ENCODE measurements around the gene TMEM151B. TPM values are rescaled to one million over a fixed set of nuclear protein-coding genes. Genes with fewer than 3 reads are reported as not detected.

Gene TMEM151B
- total and polyA plus RNA-seq, 2 of the 13 experiments (the other 11 are each of a cell fraction or from before 2014, with no cell fraction given), result not detected

GRCh38 chr6:44225579-44226325 lies 44.5 kb upstream of the TMEM151B start:
- no peaks in the 10 kb centered on the region for H3K9me3 ChIP-seq (ENCODE audit: low read length)
- FAIRE-seq (no peak), ATAC-seq (no peak), DNase-seq (ENCODE audit: low spot score) (no peak)
- H3K79me2 ChIP-seq (ENCODE audit: insufficient read depth, low read length), result peaks cover 17% of the 10 kb centered on the region
- H3K27ac ChIP-seq (ENCODE audit: extremely low read length, insufficient read depth, low read length), result no peak overlapping the region
- no peak overlapping the region for H3K9ac ChIP-seq (ENCODE audit: insufficient read depth, low read depth, low read length)
- POLR2A ChIA-PET, result interaction anchor here (0.9 kb wide), 1 partner anchor 21 kb away, joined by 3 read pairs; the partner anchor contains the start of gene HSP90AB1
- peaks cover 6 to 10% of the 10 kb centered on the region in 2 experiments; a peak in 4 of 5 replicates for H3K36me3 ChIP-seq (replicated peaks in 1 of 2; ENCODE audit: control insufficient read depth in 1 of 2, insufficient read depth in 2 of 2, low read length in 2 of 2)
- no TSS peak for BruUV-seq (replicated peaks)
- intact Hi-C loops (cut with micrococcal nuclease; ENCODE audit: unreplicated experiment) (no loop called here), in situ Hi-C loops (cut with HindIII; ENCODE audit: extremely low pct_ligation_motif_present, low pct_unique_long_range_greater_than_20kb) (no loop called here)
- WGBS (ENCODE audit: low lambda C conversion rate), result 84% methylated on average over 8 of the region's 8 CpGs
- H3K4me2 ChIP-seq (ENCODE audit: low read depth, low read length), result no peak overlapping the region
- TF ChIP-seq ZNF563 (CRISPR knock-in tag; IDR thresholded peaks at IDR 0.05), result 0 out of 2 replicates have a peak, but pooled peaks have one; percentile 23
- no peak for TF ChIP-seq ZNF274 (CRISPR knock-in tag; IDR thresholded peaks at IDR 0.05)
- no peak for TF ChIP-seq RFX3 (CRISPR knock-in tag; IDR thresholded peaks at IDR 0.05)
- TF ChIP-seq ZBTB14 (CRISPR knock-in tag; IDR thresholded peaks at IDR 0.05), result no peak
- peak; percentile 54; the same call in 1 of the 2 replicates for TF ChIP-seq BCL6 (CRISPR knock-in tag; IDR thresholded peaks at IDR 0.05)
- no peak for TF ChIP-seq SYNCRIP (IDR thresholded peaks at IDR 0.05; ENCODE audit: insufficient read depth, low read depth, low read length)
- no peak for TF ChIP-seq POLR2AphosphoS5 (IDR thresholded peaks at IDR 0.05; ENCODE audit: low read depth, low read length)
- TF ChIP-seq ELF1 (CRISPR knock-in tag; IDR thresholded peaks at IDR 0.05), result no peak
- H4K20me1 ChIP-seq (ENCODE audit: insufficient read depth, low read length), result no peaks in the 10 kb centered on the region
- peaks cover 73% of the 10 kb centered on the region for H3K4me1 ChIP-seq (ENCODE audit: insufficient read depth, low read length)
- 0 out of 5 replicates have a peak, but pooled peaks cover 0 to 1% of the 10 kb centered on the region in 2 experiments for H3K27me3 ChIP-seq (ENCODE audit: control insufficient read depth in 1 of 2, insufficient read depth in 2 of 2, low read length in 2 of 2)
- no peak overlapping the region for H2AFZ ChIP-seq (ENCODE audit: low read length)
- H3K4me3 ChIP-seq (replicated peaks in 1 of 3; ENCODE audit: insufficient read depth in 1 of 3, low read depth in 2 of 3, low read length in 3 of 3), result no peak overlapping the region
- CTCF ChIA-PET (ENCODE audit: low intra/inter-chr PET ratio, low total read pairs), result no interaction called here

Data from HepG2 (cell line).